Pons (tissue), 1 donor: ENCODE measurements around the gene DCAF4.

Source experiments
- DNase-seq: peaks from one replicate; pipeline ENCODE4 v3.0.0-alpha.2; 2016; ENCODE audit warnings: low spot score

DCAF4 gene

GRCh38 chr14:72926292-72927028 is at the start of gene DCAF4:
TSS of gene DCAF4 (plus strand) at chr14:72926464. CDS start at chr14:72937979, 11,515 bp downstream.
- DNase-seq, result peak; percentile 98

GRCh38 chr14:72876710-72877063 is 49.6 kb upstream of the DCAF4 start:
- DNase-seq, result no peak

GRCh38 chr14:72878746-72879145 is 47.5 kb upstream of the DCAF4 start:
- no peak for DNase-seq

DNA sequence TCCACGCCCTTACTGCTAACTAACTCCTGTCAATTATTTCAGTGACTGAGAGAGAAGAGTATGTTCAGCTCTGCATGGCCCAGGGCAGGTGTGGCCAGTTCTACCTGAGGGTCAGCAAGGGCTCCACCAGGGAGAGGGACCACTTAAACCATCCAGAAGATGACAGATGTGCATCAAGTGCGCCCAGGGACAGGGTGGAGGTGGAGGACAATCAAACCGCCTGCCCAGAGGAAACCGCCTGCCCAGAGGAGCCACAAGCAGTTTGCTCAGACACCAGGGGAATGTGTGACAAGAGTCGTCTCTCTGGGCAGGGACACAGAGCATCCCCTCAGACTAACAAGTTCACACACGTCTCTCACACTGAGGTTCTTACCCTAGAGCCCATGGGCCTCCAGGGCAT is 46.8 kb upstream of the DCAF4 start:
- no peak for DNase-seq

DNA sequence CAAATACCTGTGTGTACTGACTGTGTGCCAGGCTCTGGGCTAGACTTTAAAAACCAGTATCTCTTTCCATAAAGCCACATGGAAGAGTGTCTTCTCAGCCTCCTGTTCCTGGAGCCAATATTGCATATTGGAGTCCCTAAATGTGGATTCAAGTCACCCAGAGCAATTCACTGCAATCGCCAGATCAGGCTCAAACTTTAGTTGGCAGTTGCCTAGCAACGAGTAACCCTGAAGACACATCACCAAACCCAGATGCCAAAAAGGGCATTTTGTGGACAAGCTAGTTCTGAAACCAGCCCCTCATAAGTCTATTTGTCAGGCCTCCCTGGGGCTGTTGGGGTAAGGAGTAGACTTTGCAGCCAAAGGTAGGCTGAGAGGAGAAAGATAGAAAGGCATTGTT is 46.1 kb upstream of the DCAF4 start:
- no peak for DNase-seq

DNA sequence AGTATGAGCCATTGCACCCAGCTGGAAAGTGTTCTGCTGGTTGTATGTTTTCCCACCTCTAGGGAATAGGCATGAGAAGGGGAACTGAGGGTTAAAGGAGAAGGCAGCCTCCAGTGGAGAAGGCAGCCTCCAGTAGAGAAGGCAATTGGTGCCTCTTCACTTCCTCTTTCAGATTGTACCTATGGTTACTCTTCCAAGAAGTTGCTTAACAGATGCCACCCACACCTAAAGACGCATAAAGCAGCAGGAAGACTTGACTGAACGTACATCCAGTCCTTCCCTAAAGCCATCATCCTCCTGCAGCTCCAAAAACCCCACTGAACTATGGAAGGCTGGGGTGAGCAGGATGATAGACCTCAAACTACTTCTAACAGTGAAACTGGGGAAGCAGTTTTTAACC is 45.4 kb upstream of the DCAF4 start:
- no peak for DNase-seq

GRCh38 chr14:72881543-72881942 is 44.7 kb upstream of the DCAF4 start:
- no peak for DNase-seq

DNA sequence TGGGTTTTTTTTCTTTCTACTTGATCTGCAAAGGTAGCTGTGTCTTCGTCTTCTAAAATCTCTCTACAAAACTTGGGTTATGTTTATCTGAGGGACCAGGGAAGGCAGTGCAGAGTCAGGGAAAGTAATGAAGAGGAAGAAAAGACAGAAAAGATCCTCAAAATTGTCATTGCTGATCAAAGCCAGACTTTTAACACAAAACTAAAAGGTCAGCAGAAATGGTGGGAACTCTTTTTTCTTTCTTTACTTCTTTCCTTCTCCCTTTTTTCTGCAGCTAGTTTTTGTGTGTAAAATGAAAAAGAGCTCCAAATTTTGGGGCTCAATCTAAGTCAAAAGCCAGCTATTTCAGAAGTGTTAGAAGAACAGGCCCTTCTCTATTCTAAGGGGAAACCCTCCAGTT is 44.2 kb upstream of the DCAF4 start:
- no peak for DNase-seq

- DNase-seq, result no peak
Observed at GRCh38 chr14:72882463-72882862, 43.8 kb upstream of the DCAF4 start.

DNA sequence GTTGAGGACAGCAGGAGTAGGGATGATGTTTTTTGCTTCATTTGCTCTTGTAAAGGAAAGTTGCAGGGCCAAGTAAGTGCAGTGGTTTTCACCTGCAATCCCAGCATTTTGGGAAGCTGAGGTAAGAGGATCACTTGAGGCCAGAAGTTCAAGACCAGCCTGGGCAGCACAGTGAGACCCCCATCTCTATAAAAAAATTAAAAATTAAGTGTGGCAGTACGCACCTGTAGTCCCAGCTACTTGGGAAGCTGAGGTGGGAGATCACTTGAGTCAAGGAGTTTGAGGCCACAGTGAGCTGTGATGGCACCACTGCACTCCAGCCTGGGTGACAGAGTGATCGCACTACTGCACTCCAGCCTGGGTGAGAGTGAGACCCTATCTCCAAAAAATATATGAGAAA is 43.2 kb upstream of the DCAF4 start:
- DNase-seq, result no peak

DNA sequence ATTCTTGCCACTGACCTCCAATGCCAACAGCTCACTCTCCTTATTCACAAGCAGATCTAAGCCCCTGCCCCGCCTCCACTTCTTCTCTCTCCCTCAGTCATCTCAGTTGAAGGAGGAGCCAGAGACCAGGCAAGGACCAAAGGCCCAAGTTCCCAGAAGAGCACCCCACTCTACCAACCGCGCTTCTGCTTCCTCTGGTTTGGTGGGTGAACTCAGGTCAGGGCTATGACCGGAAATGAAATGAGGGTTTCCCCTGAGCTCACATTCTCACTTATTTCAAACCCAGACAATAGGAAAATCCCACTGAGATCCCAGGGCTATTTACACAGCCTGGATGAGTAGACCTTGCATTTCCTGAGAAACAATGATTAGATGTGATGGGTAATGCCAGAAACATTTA is 42.3 kb upstream of the DCAF4 start:
- DNase-seq, result no peak

DNA sequence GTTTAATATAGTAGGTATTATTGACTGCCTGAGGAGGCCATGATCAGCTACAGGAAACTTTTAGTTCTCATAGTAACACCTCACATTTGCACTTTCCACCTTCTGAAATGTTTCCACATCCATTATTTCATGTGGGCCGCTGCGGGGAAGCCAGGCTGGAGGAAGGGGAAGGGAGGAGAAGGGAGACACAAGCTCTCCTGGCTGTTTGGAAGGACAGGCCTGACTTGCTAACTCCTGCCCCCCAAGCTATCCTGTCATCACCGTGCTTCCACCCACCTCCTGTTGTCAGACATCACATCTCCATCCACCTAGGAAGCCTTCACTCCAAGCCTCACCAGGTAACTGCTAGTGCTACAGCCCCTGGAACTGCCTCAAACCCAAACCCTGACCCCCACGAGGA is 41.9 kb upstream of the DCAF4 start:
- no peak for DNase-seq

DNA sequence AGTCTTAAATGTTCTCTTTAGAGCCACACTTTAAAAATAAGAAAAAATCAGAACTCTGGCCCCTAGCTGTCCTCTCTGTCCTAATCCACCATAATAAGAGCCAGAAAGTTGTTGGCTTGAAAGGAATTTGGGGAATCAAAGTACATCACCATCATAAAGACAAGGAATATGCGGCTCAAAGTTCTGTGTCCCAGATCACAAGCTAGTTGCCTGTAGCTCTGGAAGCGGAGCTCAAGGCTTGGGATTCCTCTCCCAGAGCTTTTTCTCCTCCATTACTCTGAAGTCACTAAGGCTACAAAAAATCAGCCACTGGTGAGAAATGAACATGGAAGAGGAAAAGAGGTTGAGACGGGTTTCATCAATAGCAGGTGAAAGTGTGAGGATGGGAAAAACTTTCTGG is 38.8 kb upstream of the DCAF4 start:
- DNase-seq, result no peak

DNA sequence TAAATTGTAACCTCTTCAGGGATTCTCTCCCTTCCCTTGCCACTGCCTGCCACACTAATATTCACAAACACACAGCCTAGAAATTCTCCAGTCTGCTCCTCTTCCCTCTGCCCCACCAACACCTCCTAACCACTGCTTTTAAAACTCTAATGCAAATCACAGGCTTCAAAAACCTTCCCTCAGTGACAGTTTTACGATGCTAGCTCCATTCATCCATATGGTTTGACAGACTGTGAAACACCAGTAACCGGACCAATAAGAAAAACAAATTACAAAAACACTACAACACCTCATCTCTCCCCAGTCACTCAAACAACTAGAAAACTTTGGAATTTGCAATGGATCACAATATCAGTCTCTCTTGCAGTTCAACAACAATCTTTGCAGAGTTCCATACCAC is 38.1 kb upstream of the DCAF4 start:
- no peak for DNase-seq

DNA sequence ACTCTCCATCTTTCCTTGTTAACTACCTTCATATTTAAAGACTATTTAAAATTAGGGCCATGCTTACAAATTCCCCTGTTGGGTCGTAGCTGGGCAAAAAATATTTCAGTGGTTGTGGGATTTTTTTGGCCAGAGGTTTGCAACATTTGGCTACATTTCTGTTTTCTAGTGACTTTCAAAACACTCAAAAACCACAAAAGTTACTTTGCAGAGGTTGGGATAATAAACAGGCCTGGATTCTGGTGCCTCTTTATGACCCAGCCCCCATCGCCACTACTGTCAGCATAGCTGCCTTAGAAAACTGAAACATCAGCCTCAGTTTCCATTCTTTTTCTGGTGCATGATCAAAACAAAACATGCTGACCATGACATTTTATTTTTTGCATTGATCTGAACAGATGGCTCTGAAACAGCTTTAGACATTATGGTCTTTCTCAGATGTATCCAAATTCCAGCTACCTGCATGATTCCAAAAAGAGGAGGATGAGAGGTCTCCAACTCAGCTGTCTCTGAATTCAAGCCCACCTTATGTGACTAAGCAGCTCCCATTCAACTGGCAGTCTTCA is 37.5 kb upstream of the DCAF4 start:
- DNase-seq, result no peak

DNA sequence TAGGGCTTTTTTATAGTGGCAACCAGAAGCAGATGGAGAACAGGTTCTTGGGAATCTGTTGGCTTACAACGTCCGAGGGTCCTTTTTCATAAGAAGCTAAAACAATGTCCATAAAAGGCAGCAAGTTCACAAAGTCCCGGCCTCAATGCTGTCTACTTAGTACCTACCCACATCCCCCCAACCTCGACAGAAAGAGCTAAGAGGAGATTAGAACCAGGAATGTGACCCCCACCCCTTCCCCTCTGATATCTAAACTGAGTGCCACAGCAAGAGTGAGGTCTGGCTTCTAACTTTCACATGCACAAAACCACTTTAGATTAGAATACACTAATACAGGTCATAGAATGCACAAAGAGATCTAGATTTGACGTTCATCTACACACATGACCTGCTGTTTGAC is 36.9 kb upstream of the DCAF4 start:
- no peak for DNase-seq

DNA sequence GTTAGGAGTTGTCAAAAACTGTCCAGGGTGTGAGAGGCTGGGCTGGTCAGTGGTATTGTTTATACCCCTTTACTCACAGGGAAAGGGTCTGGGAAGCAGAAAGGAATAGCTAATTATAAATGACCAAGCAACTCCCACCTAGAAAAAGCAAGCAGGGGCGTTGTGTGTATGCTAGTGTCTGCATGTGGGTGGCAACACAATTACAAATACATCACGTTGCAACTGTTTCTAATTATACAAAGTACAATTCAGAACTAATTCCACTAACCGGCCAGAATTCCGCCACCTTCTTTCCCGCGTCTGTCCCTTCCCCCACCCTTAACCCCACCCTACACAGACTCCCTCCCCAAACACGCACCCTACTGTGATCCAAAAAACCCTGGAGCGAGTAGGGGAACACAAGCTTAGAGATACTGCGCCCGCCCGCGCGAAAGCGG is 34.6 kb upstream of the DCAF4 start:
- DNase-seq, result no peak

DNA sequence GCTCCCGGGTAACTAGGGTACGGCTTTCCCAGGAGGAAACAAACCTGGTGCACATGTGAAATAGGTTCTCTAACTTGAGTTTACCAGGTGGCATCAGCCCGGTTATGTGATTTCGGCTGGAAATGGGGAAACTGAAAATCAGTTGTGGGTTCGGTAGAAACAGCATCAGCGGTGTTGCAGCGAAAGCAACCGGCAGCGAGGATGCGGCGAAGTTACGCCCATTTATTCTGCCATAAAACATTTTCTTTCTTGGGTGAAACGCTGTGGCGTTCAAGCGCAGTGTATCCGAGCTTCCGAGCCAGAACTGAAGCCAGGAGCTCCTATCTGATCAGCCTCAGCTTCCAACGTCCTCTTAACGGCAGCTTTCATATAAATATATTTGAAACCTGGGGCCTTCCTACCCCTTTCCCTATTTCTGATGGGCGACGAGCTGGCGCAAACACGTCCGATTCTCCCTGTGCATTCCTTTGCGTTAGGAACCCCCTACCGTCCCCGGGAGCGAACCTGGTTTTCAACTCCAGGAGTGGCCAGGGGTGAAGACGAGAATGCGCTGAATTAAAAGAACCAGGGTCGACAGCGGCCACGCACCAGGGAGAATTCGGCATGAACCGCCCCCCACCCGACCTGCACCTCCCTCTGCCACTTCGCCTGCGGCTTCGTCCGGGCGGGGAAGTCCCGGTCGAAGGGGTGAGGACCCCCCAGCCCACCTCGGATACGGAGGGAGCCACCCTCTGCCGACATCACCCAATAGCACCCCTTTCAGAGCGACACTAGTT is 34.0 kb upstream of the DCAF4 start:
- peak; percentile 19 for DNase-seq

DNA sequence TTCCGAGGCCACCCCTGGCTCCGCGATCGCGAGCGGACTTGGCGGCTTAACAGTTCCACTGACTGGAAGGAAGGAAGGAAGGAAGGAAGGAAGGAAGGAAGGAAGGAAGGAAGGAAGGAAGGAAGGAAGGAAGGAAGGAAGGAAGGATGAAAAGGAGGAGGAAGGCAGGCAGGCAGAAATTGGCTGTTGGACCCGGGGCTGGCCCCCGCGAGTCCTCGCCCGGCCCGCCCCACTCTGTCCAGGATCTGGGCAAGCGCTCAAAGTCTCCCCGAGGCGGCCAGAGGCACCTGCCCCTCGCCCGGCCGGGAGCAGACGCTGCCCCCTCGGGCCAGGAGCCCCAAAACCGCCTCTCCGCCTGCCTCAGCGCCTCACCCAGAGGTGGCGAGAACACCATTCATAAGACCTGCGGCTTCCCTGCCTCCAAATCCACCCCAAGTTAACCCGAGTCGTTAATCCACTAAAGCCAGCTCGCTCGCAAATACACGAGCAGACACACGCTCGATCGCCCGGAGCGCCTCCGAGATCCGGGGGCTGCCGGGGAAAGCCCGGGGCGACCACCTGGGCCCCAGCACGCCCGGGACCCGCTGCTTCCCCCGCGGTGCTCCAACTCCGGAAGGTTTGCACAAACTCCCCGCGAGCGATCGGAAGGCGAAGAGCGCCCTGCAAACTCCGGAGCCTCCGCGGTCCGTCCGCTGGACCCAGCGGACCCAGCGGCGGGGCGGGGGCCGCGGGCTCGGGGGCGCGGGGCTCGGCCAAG is 33.2 kb upstream of the DCAF4 start:
- peak; percentile 30 for DNase-seq

- DNase-seq, result peak; percentile 97
Observed at GRCh38 chr14:72893636-72894322, 32.5 kb upstream of the DCAF4 start, which contains the start of gene DPF3. TSS of gene DPF3 (minus strand) at chr14:72894101. CDS start at chr14:72894088, 13 bp downstream.

DNA sequence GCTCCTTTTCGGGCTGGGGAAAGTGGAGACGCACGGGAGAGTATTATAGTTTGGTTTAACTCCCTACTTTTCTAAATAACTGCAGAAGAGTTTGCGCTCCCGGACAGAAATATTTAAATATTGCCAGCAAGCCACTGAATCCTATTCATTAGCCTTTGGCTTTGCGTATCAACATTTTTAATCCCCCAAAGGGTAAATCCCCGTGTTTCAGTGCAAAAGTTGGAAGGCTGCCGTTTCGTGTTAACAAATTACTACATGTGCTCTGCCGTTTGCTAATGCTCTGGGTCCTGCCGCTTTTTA is 32.0 kb upstream of the DCAF4 start:
- DNase-seq, result no peak
